SK-N-SH (cell line): Measurements from ENCODE around the gene SLC1A2. TPM values are rescaled to one million over a fixed set of nuclear protein-coding genes. Genes with fewer than 3 reads are reported as not detected.

ENCODE experiments used
- CTCF ChIA-PET: fragments of 300-600, 350-600 bp; formaldehyde crosslinking; extraction: SDS; loops from one replicate; lab custom pipeline; 2021; lab: Yijun Ruan, JAX
- POLR2A ChIA-PET: fragments of 350-600 bp; sonication (Branson Sonifier 250); formaldehyde crosslinking; extraction: SDS; loops from one replicate; lab custom pipeline; 2020; ENCODE audit warnings: antibody characterized with exemption, inconsistent platforms; lab: Yijun Ruan, JAX
- DNase-seq: peaks from one replicate; pipeline ENCODE4 v3.0.0; 2012
- H2AFZ ChIP-seq: fragments of 200-600 bp; sonication (generic); 2 replicates; pipeline ENCODE4 v1.8.1; 2016; ENCODE audit warnings: antibody characterized with exemption, mild to moderate bottlenecking, low read depth
- H3F3A ChIP-seq: fragments of 200-600 bp; sonication (generic); replicated peaks from 2 replicates; pipeline ENCODE3; 2016; ENCODE audit warnings: antibody characterized with exemption, mild to moderate bottlenecking; ENCODE audit not compliant: insufficient read depth
- H3K27ac ChIP-seq, 2 experiments: fragments of 200-500 bp in 1 of 2; fragments of 200-600 bp in 1 of 2; sonication (Bioruptor generic) in 1 of 2; sonication (generic), shearing (Covaris generic) in 1 of 2; 2 replicates each; pipeline versions ENCODE4 v1.5.1 to v1.6.1; 2014 to 2016; ENCODE audit warnings: low read depth in 2 of 2, inconsistent platforms in 1 of 2, low read length in 1 of 2, mild to moderate bottlenecking in 1 of 2, mixed read lengths in 1 of 2
- H3K27me3 ChIP-seq: fragments of 200-600 bp; sonication (generic), shearing (Covaris generic); 2 replicates; pipeline ENCODE4 v1.6.1; 2016; ENCODE audit warnings: mixed run types; ENCODE audit not compliant: insufficient read depth
- H3K36me3 ChIP-seq, 2 experiments: fragments of 200-500 bp in 1 of 2; fragments of 200-600 bp in 1 of 2; sonication (Bioruptor generic) in 1 of 2; sonication (generic) in 1 of 2; replicated peaks in 1 of 2; 2 replicates each; pipeline versions ENCODE3 to v1.5.1; 2014 to 2016; ENCODE audit warnings: low read length in 1 of 2, mild to moderate bottlenecking in 1 of 2; ENCODE audit not compliant: insufficient read depth in 2 of 2, control insufficient read depth in 1 of 2
- H3K4me1 ChIP-seq, 2 experiments: fragments of 200-500 bp in 1 of 2; fragments of 200-600 bp in 1 of 2; sonication (Bioruptor generic) in 1 of 2; sonication (generic), shearing (Covaris generic) in 1 of 2; 2 replicates each; pipeline versions ENCODE4 v1.5.1 to v1.6.1; 2014 to 2016; ENCODE audit warnings: low read depth in 1 of 2, low read length in 1 of 2, mixed run types in 1 of 2; ENCODE audit not compliant: insufficient read depth in 2 of 2, control insufficient read depth in 1 of 2
- H3K4me2 ChIP-seq: fragments of 200-600 bp; sonication (generic), shearing (Covaris generic); 2 replicates; pipeline ENCODE4 v1.6.1; 2017; ENCODE audit warnings: mixed run types
- H3K4me3 ChIP-seq, 2 experiments: fragments of 200-500 bp in 1 of 2; fragments of 200-600 bp in 1 of 2; sonication (Bioruptor generic) in 1 of 2; sonication (generic), shearing (Covaris generic) in 1 of 2; 2 replicates each; pipeline versions ENCODE4 v1.5.1 to v1.8.1; 2014 to 2016; ENCODE audit warnings: low read depth in 2 of 2, inconsistent platforms in 1 of 2, low read length in 1 of 2, mild to moderate bottlenecking in 1 of 2, mixed read lengths in 1 of 2, moderate library complexity in 1 of 2
- H3K79me2 ChIP-seq: fragments of 200-600 bp; sonication (generic); 2 replicates; pipeline ENCODE4 v1.8.1; 2017; ENCODE audit warnings: mild to moderate bottlenecking; ENCODE audit not compliant: insufficient read depth
- H3K9ac ChIP-seq: fragments of 200-600 bp; sonication (generic); 2 replicates; pipeline ENCODE4 v1.6.1; 2017; ENCODE audit warnings: mixed run types
- H3K9me2 ChIP-seq: fragments of 200-600 bp; sonication (generic); 2 replicates; pipeline ENCODE4 v1.6.1; 2017; ENCODE audit warnings: mixed run types
- H3K9me3 ChIP-seq: fragments of 200-600 bp; sonication (generic); 2 replicates; pipeline ENCODE4 v1.6.1; 2017; ENCODE audit warnings: mixed run types, mild to moderate bottlenecking, moderate library complexity
- H4K20me1 ChIP-seq: fragments of 200-600 bp; sonication (generic); 2 replicates; pipeline ENCODE4 v1.6.1; 2017; ENCODE audit warnings: mild to moderate bottlenecking, mixed run types; ENCODE audit not compliant: insufficient read depth
- CHD2 ChIP-seq: fragments of 150-350 bp; IDR thresholded peaks from 2 replicates; pipeline ENCODE4 v1.6.1; 2018; ENCODE audit warnings: low read length; ENCODE audit not compliant: partially characterized antibody
- EP300 ChIP-seq, 2 experiments: IDR thresholded peaks; 2 replicates each; pipeline versions ENCODE4 v1.4.0 to v1.6.1; 2012; ENCODE audit warnings: borderline replicate concordance in 1 of 2, low read depth in 1 of 2, low read length in 1 of 2
- EZH2phosphoT487 ChIP-seq: fragments of 200-600 bp; sonication (generic); IDR thresholded peaks from 2 replicates; pipeline ENCODE4 v1.6.1; 2017; ENCODE audit warnings: low read depth, mixed run types, mild to moderate bottlenecking, antibody characterized with exemption, moderate library complexity, borderline replicate concordance
- FOSL2 ChIP-seq: IDR thresholded peaks from 2 replicates; pipeline ENCODE4 v1.4.0; 2012; ENCODE audit warnings: low read depth, mild to moderate bottlenecking, moderate library complexity, borderline replicate concordance
- FOXJ3 ChIP-seq: sonication (generic); formaldehyde crosslinking; IDR thresholded peaks from 2 replicates; pipeline ENCODE4 v1.5.1; 2020; ENCODE audit warnings: mild to moderate bottlenecking, missing genetic modification reagents
- IRF3 ChIP-seq: fragments of 150-350 bp; IDR thresholded peaks from 2 replicates; pipeline ENCODE4 v1.6.1; 2016; ENCODE audit warnings: mild to moderate bottlenecking, low read depth, low read length
- JUND ChIP-seq: IDR thresholded peaks from 2 replicates; pipeline ENCODE4 v1.4.0; 2012
- POLR2AphosphoS5 ChIP-seq: IDR thresholded peaks from 2 replicates; pipeline ENCODE4 v1.6.1; 2012; ENCODE audit warnings: low read depth, low read length
- RAD21 ChIP-seq: IDR thresholded peaks from 2 replicates; pipeline ENCODE4 v1.6.1; 2012; ENCODE audit warnings: mild to moderate bottlenecking, low read length
- RCOR1 ChIP-seq: fragments of 150-350 bp; IDR thresholded peaks from 2 replicates; pipeline ENCODE4 v1.6.1; 2017; ENCODE audit warnings: antibody characterized with exemption, low read length
- RXRA ChIP-seq: IDR thresholded peaks from 2 replicates; pipeline ENCODE4 v1.4.0; 2012; ENCODE audit warnings: low read depth, mild to moderate bottlenecking, borderline replicate concordance
- SIN3A ChIP-seq: IDR thresholded peaks from 2 replicates; pipeline ENCODE4 v1.6.1; 2012; ENCODE audit warnings: low read depth, mild to moderate bottlenecking, low read length, moderate library complexity, borderline replicate concordance
- TAF1 ChIP-seq: IDR thresholded peaks from 2 replicates; pipeline ENCODE4 v1.6.1; 2012; ENCODE audit warnings: low read depth, mild to moderate bottlenecking, low read length, moderate library complexity, borderline replicate concordance
- TCF12 ChIP-seq: IDR thresholded peaks from 2 replicates; pipeline ENCODE4 v1.4.0; 2012
- TEAD4 ChIP-seq: IDR thresholded peaks from 2 replicates; pipeline ENCODE4 v1.4.0; 2012; ENCODE audit warnings: mild to moderate bottlenecking, borderline replicate concordance; ENCODE audit not compliant: insufficient read depth
- USF2 ChIP-seq: fragments of 150-350 bp; IDR thresholded peaks from 2 replicates; pipeline ENCODE4 v1.6.1; 2017; ENCODE audit warnings: antibody characterized with exemption, low read length, low read depth, borderline replicate concordance
- WGBS: methylation state at CpG from one replicate; pipeline ENCODE4 v1.1.6; 2017; ENCODE audit warnings: low lambda C conversion rate; 5-methylcytosine and 5-hydroxymethylcytosine counted together
- polyA plus RNA-seq, 3 experiments: library from polyadenylated mRNA; depleted of rRNA; stranded (reverse); fragments of >200 nt; gene quantifications; 2 replicates each; pipeline ENCODE4 v1.2.3, GENCODE V29; 2012
- TF ChIP-seq, protein P1 (sequence below): IDR thresholded peaks from 2 replicates; pipeline ENCODE4 v1.6.1; 2012; ENCODE audit warnings: mild to moderate bottlenecking, low read depth, low read length, moderate library complexity

SLC1A2 gene
- polyA plus RNA-seq, 1 of the 3 experiments (the other 2 are of a cell fraction) = under 0.01 TPM

- TF ChIP-seq IRF3 = no peak
- TF ChIP-seq EP300 (IDR thresholded peaks at IDR 0.05; ENCODE audit: borderline replicate concordance in 1 of 2, low read depth in 1 of 2, low read length in 1 of 2) = no peak
- TF ChIP-seq USF2 = no peak
- no peak for TF ChIP-seq TAF1
- no peak for TF ChIP-seq FOXJ3 (CRISPR knock-in tag)
- TF ChIP-seq, protein P1, sequence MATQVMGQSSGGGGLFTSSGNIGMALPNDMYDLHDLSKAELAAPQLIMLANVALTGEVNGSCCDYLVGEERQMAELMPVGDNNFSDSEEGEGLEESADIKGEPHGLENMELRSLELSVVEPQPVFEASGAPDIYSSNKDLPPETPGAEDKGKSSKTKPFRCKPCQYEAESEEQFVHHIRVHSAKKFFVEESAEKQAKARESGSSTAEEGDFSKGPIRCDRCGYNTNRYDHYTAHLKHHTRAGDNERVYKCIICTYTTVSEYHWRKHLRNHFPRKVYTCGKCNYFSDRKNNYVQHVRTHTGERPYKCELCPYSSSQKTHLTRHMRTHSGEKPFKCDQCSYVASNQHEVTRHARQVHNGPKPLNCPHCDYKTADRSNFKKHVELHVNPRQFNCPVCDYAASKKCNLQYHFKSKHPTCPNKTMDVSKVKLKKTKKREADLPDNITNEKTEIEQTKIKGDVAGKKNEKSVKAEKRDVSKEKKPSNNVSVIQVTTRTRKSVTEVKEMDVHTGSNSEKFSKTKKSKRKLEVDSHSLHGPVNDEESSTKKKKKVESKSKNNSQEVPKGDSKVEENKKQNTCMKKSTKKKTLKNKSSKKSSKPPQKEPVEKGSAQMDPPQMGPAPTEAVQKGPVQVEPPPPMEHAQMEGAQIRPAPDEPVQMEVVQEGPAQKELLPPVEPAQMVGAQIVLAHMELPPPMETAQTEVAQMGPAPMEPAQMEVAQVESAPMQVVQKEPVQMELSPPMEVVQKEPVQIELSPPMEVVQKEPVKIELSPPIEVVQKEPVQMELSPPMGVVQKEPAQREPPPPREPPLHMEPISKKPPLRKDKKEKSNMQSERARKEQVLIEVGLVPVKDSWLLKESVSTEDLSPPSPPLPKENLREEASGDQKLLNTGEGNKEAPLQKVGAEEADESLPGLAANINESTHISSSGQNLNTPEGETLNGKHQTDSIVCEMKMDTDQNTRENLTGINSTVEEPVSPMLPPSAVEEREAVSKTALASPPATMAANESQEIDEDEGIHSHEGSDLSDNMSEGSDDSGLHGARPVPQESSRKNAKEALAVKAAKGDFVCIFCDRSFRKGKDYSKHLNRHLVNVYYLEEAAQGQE = no peak
- TF ChIP-seq SIN3A = peak; percentile 48; the same call in 1 of the 2 replicates
- TF ChIP-seq RXRA = 0 out of 2 replicates have a peak, but pooled peaks have one; percentile 11
- TF ChIP-seq FOSL2 = peak; percentile 73
- TF ChIP-seq JUND = peak; percentile 78
- 0 out of 2 replicates have a peak, but pooled peaks have one; percentile 14 for TF ChIP-seq TEAD4
- no peak for TF ChIP-seq EZH2phosphoT487
- TF ChIP-seq, all 33 proteins: peak for 8
Observed at GRCh38 chr11:35367491-35367890, 51.9 kb downstream of the SLC1A2 start (continued).

- H3K4me1 ChIP-seq = peaks cover 3 to 8% of the 10 kb centered on the region in 2 experiments; a peak in 3 of 4 replicates
- CTCF ChIA-PET = no interaction called here
- DNase-seq = no peak
- peak overlapping the region in 1 of 2 experiments; percentile 67; a peak in 2 of 4 replicates for H3K27ac ChIP-seq
- H3K36me3 ChIP-seq = no peaks in the 10 kb centered on the region
- 50% methylated on average over 1 of the region's 1 CpG for WGBS
- H3F3A ChIP-seq = peaks cover 3% of the 10 kb centered on the region
- no peak overlapping the region for H3K4me3 ChIP-seq
- no peaks in the 10 kb centered on the region for H3K79me2 ChIP-seq
- no peaks in the 10 kb centered on the region for H3K9me3 ChIP-seq
- H3K4me2 ChIP-seq = no peak overlapping the region
- H3K27me3 ChIP-seq = no peaks in the 10 kb centered on the region
- no peaks in the 10 kb centered on the region for H3K9me2 ChIP-seq
- TF ChIP-seq TEAD4 (no peak), TCF12 (no peak), RAD21 (no peak), FOSL2 (no peak), FOXJ3 (CRISPR knock-in tag) (no peak), RCOR1 (no peak), EP300 (IDR thresholded peaks at IDR 0.05; ENCODE audit: borderline replicate concordance in 1 of 2, low read depth in 1 of 2, low read length in 1 of 2) (no peak), RXRA (no peak), CHD2 (no peak), POLR2AphosphoS5 (no peak)
- TF ChIP-seq, all 33 proteins: peak for 0
- H3K9ac ChIP-seq = no peak overlapping the region
- no peak overlapping the region for H2AFZ ChIP-seq
- POLR2A ChIA-PET = no interaction called here
- H4K20me1 ChIP-seq = no peaks in the 10 kb centered on the region
Observed at GRCh38 chr11:35366798-35367197, 52.6 kb downstream of the SLC1A2 start.
